K562 (cell line): ENCODE measurements around the gene TBC1D2. TPM values are rescaled to one million over a fixed set of nuclear protein-coding genes. Genes with fewer than 3 reads are reported as not detected.

ENCODE experiments used
- E2F5 ChIP-seq: sonication (generic); formaldehyde crosslinking; IDR thresholded peaks from 2 replicates; pipeline ENCODE4 v1.8.0; 2022; ENCODE audit warnings: mild to moderate bottlenecking, missing genetic modification reagents
- ETS2 ChIP-seq: IDR thresholded peaks from 2 replicates; pipeline ENCODE4 v1.6.1; 2016; ENCODE audit warnings: borderline replicate concordance, missing genetic modification characterization, mild to moderate bottlenecking, moderate library complexity, missing compliant biosample characterization; ENCODE audit not compliant: poor library complexity, severe bottlenecking
- KLF6 ChIP-seq: fragments of 250-450 bp; sonication (Bioruptor Pico); IDR thresholded peaks from 2 replicates; pipeline ENCODE4 v1.4.0; 2020; ENCODE audit warnings: mild to moderate bottlenecking, moderate library complexity, borderline replicate concordance
- RBM15 ChIP-seq: fragments of 200-400 bp; formaldehyde crosslinking; IDR thresholded peaks from 2 replicates; pipeline ENCODE4 v1.6.1; 2018; ENCODE audit warnings: mild to moderate bottlenecking, low read length, moderate library complexity; ENCODE audit not compliant: insufficient read depth
- RBM39 ChIP-seq: fragments of 200-400 bp; formaldehyde crosslinking; optimal IDR thresholded peaks from 2 replicates; pipeline ENCODE3; 2018; ENCODE audit warnings: low read depth, low read length
- RFX7 ChIP-seq: fragments of 250-450 bp; sonication (Bioruptor Pico); IDR thresholded peaks from 2 replicates; pipeline ENCODE4 v1.5.1; 2021; ENCODE audit warnings: mild to moderate bottlenecking
- SAFB2 ChIP-seq: fragments of 200-400 bp; formaldehyde crosslinking; IDR thresholded peaks from 2 replicates; pipeline ENCODE4 v1.6.1; 2018; ENCODE audit warnings: borderline replicate concordance, low read length, low read depth, moderate library complexity; ENCODE audit not compliant: severe bottlenecking
- SLC30A9 ChIP-seq: fragments of 250-450 bp; sonication (Bioruptor Pico); IDR thresholded peaks from 2 replicates; pipeline ENCODE4 v1.8.0; 2022; ENCODE audit warnings: mild to moderate bottlenecking, moderate library complexity
- STAG1 ChIP-seq: sonication (generic); formaldehyde crosslinking; IDR thresholded peaks from 2 replicates; pipeline ENCODE4 v1.5.0; 2020; ENCODE audit warnings: missing genetic modification reagents, borderline replicate concordance
- WHSC1 ChIP-seq: IDR thresholded peaks from one replicate; pipeline ENCODE4 v1.6.1; 2012; ENCODE audit warnings: low read length, control low read depth, inconsistent platforms
- ZFPM2 ChIP-seq: fragments of 250-450 bp; sonication (Bioruptor Pico); IDR thresholded peaks from 2 replicates; pipeline ENCODE4 v1.5.1; 2022; ENCODE audit warnings: mild to moderate bottlenecking
- ZKSCAN3 ChIP-seq: fragments of 250-450 bp; sonication (Bioruptor Pico); IDR thresholded peaks from 2 replicates; pipeline ENCODE4 v1.4.0; 2020
- ZNF12 ChIP-seq: sonication (generic); formaldehyde crosslinking; IDR thresholded peaks from 2 replicates; pipeline ENCODE4 v1.4.0; 2020; ENCODE audit warnings: mild to moderate bottlenecking, missing genetic modification reagents
- ZNF354B ChIP-seq: fragments of 250-450 bp; sonication (Bioruptor Pico); IDR thresholded peaks from 2 replicates; pipeline ENCODE4 v1.4.0; 2020
- polyA plus RNA-seq, 8 experiments: library from polyadenylated mRNA; depleted of rRNA in 4 of 8; stranded (reverse) in 5 of 8; unstranded in 3 of 8; fragments of >200 nt; fragmentation: Nextera tagmentation in 2 of 8; fragmentation: Illumina TruSeq in 1 of 8; extraction: Ambion mirVana in 2 of 8; extraction: Trizol in 1 of 8; gene quantifications; 2 replicates each; pipeline versions ENCODE4 v1.2.1 to v1.2.3, GENCODE V29; 2011 to 2014; ENCODE audit warnings: inconsistent platforms in 1 of 8, missing spikeins in 1 of 8
- total RNA-seq, 7 experiments: library from RNA; depleted of rRNA in 6 of 7; stranded (reverse); fragments of >200 nt in 6 of 7; fragmentation: Illumina TruSeq in 2 of 7; extraction: Trizol in 2 of 7; gene quantifications; 2 replicates each; pipeline versions ENCODE4 v1.2.1 to v1.2.3, GENCODE V29; 2011 to 2021; ENCODE audit warnings: low replicate concordance in 1 of 7
- TF ChIP-seq, protein P1 (sequence below): fragments of 250-450 bp; sonication (Bioruptor Pico); IDR thresholded peaks from 2 replicates; pipeline ENCODE4 v1.4.0; 2020
- TF ChIP-seq, protein P2 (sequence below): fragments of 450-650 bp; IDR thresholded peaks from 2 replicates; pipeline ENCODE4 v1.6.1; 2017; ENCODE audit warnings: mild to moderate bottlenecking, moderate library complexity
- TF ChIP-seq, protein P3 (sequence below): fragments of 450-650 bp; IDR thresholded peaks from 2 replicates; pipeline ENCODE4 v1.6.1; 2016; ENCODE audit warnings: low read depth

Gene TBC1D2
- total and polyA plus RNA-seq, 9 of the 15 experiments (the other 6 are each of a cell fraction or from before 2014, with no cell fraction given): 0.10 to 7.0 (median 2.5) TPM

DNA sequence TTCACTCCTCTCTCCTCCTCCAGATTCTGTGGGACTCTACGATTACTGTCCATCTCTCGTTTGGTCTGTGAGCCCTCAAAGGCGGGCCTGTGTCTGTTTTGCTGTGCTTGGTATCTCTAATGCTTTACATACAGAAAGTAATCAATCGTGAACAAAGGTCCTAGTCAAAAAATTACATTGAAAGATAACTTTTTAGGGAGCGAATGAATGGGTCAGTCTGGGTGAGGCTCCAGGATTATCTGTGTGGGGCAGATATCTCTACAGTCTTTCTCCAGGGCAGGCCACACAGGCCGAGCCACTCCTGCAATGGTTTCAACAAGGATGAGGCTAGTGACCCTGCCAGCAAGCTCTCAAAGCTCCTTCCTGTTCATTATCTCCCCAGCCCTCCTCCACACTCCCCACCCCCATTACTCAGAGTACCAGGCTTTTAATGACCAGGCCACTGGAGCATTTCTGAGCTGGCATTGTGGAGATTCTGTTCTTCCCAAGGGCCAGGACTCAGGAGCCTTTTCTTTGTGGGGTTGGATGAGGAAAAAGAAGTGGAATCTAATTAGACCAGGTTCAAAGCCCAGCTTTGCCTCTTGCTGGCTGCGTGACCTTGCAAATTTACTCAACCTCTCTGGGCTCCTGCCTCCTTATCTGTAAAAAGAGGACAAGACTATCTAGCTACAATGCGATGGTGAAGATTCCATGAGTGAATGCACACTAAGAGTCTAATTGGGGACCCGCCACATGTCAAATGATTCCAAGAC is 73.2 kb downstream of the TBC1D2 start (continued):
- TF ChIP-seq E2F5 (CRISPR knock-in tag) (no peak), WHSC1 (no peak), ZFPM2 (CRISPR knock-in tag) (no peak), ETS2 (tag) (no peak), KLF6 (no peak), STAG1 (no peak), SAFB2 (no peak), RFX7 (CRISPR knock-in tag) (no peak), SLC30A9 (no peak), RBM39 (no peak), RBM15 (no peak), ZNF354B (CRISPR knock-in tag) (no peak), ZKSCAN3 (no peak), ZNF12 (CRISPR knock-in tag) (no peak)
- TF ChIP-seq, protein P1, sequence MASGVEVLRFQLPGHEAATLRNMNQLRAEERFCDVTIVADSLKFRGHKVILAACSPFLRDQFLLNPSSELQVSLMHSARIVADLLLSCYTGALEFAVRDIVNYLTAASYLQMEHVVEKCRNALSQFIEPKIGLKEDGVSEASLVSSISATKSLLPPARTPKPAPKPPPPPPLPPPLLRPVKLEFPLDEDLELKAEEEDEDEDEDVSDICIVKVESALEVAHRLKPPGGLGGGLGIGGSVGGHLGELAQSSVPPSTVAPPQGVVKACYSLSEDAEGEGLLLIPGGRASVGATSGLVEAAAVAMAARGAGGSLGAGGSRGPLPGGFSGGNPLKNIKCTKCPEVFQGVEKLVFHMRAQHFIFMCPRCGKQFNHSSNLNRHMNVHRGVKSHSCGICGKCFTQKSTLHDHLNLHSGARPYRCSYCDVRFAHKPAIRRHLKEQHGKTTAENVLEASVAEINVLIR (CRISPR knock-in tag): no peak
- TF ChIP-seq, protein P2, sequence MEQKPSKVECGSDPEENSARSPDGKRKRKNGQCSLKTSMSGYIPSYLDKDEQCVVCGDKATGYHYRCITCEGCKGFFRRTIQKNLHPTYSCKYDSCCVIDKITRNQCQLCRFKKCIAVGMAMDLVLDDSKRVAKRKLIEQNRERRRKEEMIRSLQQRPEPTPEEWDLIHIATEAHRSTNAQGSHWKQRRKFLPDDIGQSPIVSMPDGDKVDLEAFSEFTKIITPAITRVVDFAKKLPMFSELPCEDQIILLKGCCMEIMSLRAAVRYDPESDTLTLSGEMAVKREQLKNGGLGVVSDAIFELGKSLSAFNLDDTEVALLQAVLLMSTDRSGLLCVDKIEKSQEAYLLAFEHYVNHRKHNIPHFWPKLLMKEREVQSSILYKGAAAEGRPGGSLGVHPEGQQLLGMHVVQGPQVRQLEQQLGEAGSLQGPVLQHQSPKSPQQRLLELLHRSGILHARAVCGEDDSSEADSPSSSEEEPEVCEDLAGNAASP: no peak
- TF ChIP-seq, protein P3, sequence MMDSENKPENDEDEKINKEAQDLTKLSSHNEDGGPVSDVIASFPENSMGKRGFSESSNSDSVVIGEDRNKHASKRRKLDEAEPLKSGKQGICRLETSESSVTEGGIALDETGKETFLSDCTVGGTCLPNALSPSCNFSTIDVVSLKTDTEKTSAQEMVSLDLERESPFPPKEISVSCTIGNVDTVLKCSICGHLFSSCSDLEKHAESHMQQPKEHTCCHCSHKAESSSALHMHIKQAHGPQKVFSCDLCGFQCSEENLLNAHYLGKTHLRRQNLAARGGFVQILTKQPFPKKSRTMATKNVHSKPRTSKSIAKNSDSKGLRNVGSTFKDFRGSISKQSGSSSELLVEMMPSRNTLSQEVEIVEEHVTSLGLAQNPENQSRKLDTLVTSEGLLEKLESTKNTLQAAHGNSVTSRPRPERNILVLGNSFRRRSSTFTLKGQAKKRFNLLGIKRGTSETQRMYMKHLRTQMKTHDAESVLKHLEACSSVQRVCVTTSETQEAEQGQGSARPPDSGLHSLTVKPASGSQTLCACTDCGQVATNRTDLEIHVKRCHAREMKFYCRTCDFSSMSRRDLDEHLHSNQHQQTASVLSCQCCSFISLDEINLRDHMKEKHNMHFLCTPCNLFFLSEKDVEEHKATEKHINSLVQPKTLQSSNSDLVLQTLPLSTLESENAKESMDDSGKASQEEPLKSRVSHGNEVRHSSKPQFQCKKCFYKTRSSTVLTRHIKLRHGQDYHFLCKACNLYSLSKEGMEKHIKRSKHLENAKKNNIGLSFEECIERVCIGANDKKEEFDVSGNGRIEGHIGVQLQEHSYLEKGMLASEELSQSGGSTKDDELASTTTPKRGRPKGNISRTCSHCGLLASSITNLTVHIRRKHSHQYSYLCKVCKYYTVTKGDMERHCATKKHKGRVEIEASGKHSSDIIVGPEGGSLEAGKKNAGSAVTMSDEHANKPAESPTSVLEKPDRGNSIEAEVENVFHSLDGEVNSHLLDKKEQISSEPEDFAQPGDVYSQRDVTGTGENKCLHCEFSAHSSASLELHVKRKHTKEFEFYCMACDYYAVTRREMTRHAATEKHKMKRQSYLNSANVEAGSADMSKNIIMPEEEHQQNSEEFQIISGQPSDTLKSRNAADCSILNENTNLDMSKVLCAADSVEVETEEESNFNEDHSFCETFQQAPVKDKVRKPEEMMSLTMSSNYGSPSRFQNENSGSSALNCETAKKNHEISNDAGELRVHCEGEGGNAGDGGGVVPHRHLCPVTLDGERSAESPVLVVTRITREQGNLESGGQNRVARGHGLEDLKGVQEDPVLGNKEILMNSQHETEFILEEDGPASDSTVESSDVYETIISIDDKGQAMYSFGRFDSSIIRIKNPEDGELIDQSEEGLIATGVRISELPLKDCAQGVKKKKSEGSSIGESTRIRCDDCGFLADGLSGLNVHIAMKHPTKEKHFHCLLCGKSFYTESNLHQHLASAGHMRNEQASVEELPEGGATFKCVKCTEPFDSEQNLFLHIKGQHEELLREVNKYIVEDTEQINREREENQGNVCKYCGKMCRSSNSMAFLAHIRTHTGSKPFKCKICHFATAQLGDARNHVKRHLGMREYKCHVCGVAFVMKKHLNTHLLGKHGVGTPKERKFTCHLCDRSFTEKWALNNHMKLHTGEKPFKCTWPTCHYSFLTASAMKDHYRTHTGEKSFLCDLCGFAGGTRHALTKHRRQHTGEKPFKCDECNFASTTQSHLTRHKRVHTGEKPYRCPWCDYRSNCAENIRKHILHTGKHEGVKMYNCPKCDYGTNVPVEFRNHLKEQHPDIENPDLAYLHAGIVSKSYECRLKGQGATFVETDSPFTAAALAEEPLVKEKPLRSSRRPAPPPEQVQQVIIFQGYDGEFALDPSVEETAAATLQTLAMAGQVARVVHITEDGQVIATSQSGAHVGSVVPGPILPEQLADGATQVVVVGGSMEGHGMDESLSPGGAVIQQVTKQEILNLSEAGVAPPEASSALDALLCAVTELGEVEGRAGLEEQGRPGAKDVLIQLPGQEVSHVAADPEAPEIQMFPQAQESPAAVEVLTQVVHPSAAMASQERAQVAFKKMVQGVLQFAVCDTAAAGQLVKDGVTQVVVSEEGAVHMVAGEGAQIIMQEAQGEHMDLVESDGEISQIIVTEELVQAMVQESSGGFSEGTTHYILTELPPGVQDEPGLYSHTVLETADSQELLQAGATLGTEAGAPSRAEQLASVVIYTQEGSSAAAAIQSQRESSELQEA: no peak
